ENCODE results near the gene INPP5A.
"Not testable (repeated sequence)": the region's sequence is repeated elsewhere in the genome, so short reads cannot be mapped to it uniquely, and the experiment has no call there.

INPP5A gene

GRCh38 chr10:132699411-132700155 lies 162.0 kb downstream of the INPP5A start:
- DNase-seq = no peak

- DNase-seq = peak; percentile 36
Measured at GRCh38 chr10:132700156-132701098, 162.8 kb downstream of the INPP5A start.

- no peak for DNase-seq
Measured at GRCh38 chr10:132701099-132701845, 163.7 kb downstream of the INPP5A start.

- no peak for DNase-seq
Measured at GRCh38 chr10:132701846-132702190, 164.2 kb downstream of the INPP5A start.

- no peak for DNase-seq
Measured at GRCh38 chr10:132702601-132703418, 165.2 kb downstream of the INPP5A start.

- DNase-seq = no peak
Measured at GRCh38 chr10:132703419-132704007, 165.9 kb downstream of the INPP5A start.

- DNase-seq = no peak
Measured at GRCh38 chr10:132704008-132704814, 166.6 kb downstream of the INPP5A start.

- DNase-seq = not testable (repeated sequence)
Measured at GRCh38 chr10:132704815-132705064, 167.2 kb downstream of the INPP5A start.

- DNase-seq = no peak
Measured at GRCh38 chr10:132705173-132705572, 167.6 kb downstream of the INPP5A start.

GRCh38 chr10:132705943-132706342 lies 168.4 kb downstream of the INPP5A start:
- DNase-seq = no peak

GRCh38 chr10:132706701-132707100 lies 169.1 kb downstream of the INPP5A start:
- no peak for DNase-seq

- no peak for DNase-seq
Measured at GRCh38 chr10:132707121-132707775, 169.7 kb downstream of the INPP5A start.

GRCh38 chr10:132707776-132708171 lies 170.2 kb downstream of the INPP5A start:
- DNase-seq = no peak

GRCh38 chr10:132708441-132708840 lies 170.9 kb downstream of the INPP5A start:
- no peak for DNase-seq

- no peak for DNase-seq
Measured at GRCh38 chr10:132708936-132709335, 171.3 kb downstream of the INPP5A start.

- DNase-seq = peak; percentile 36
Measured at GRCh38 chr10:132709471-132709951, 171.9 kb downstream of the INPP5A start.

- DNase-seq = no peak
Measured at GRCh38 chr10:132710036-132710686, 172.6 kb downstream of the INPP5A start.

GRCh38 chr10:132710746-132711612 lies 173.4 kb downstream of the INPP5A start:
- DNase-seq = no peak

- DNase-seq = no peak
Measured at GRCh38 chr10:132711613-132712121, 174.1 kb downstream of the INPP5A start.
